HAP-1 (cell line): ENCODE measurements around the gene SFTPA2.
"Not testable (repeated sequence)": the region's sequence is repeated elsewhere in the genome, so short reads cannot be mapped to it uniquely, and the experiment has no call there.

ENCODE experiments used
- DNase-seq, 2 experiments: peaks; one replicate each; pipeline ENCODE4 v3.0.0-alpha.2; 2016 to 2020; ENCODE audit warnings: low spot score in 2 of 2
- H3K27me3 ChIP-seq: fragments of 250-450 bp; sonication (Bioruptor Pico); 2 replicates; pipeline ENCODE4 v1.5.1; 2020; ENCODE audit warnings: low read depth, mild to moderate bottlenecking, moderate library complexity
- H3K36me3 ChIP-seq: fragments of 250-450 bp; sonication (Bioruptor Pico); replicated peaks from 2 replicates; pipeline ENCODE4 v1.5.1; 2020; ENCODE audit warnings: mild to moderate bottlenecking
- H3K4me1 ChIP-seq: fragments of 250-450 bp; sonication (Bioruptor Pico); 2 replicates; pipeline ENCODE4 v1.5.1; 2020; ENCODE audit warnings: mild to moderate bottlenecking
- H3K4me3 ChIP-seq: fragments of 250-450 bp; sonication (Bioruptor Pico); 2 replicates; pipeline ENCODE4 v1.5.1; 2020; ENCODE audit warnings: mild to moderate bottlenecking, moderate library complexity
- H3K9me3 ChIP-seq: fragments of 250-450 bp; sonication (Bioruptor Pico); 2 replicates; pipeline ENCODE4 v1.5.1; 2020; ENCODE audit warnings: mild to moderate bottlenecking, moderate library complexity
- in situ Hi-C: fragments of 300-500 bp; cut with MboI; formaldehyde crosslinking; loops from 3 replicates; pipeline ENCODE4 v1.14.3; 2020; ENCODE audit warnings: low sequenced_read_pairs, inconsistent platforms, mixed read lengths

The SFTPA2 gene

GRCh38 chr10:79516532-79517205 lies 43.5 kb downstream of the SFTPA2 start:
- H3K9me3 ChIP-seq, H3K27me3 ChIP-seq, H3K4me1 ChIP-seq, H3K36me3 ChIP-seq, in situ Hi-C loops, H3K4me3 ChIP-seq, DNase-seq: not testable (repeated sequence)

- H3K4me3 ChIP-seq, H3K27me3 ChIP-seq, H3K4me1 ChIP-seq, DNase-seq, H3K36me3 ChIP-seq, in situ Hi-C loops, H3K9me3 ChIP-seq: not testable (repeated sequence)
These were observed 48.2 kb downstream of the SFTPA2 start, which contains the start of gene EIF5AL1 for GRCh38 chr10:79511891-79512583. TSS of gene EIF5AL1 (plus strand) at chr10:79512533. CDS start at chr10:79512650, 117 bp downstream.

- H3K4me1 ChIP-seq, H3K27me3 ChIP-seq, H3K36me3 ChIP-seq, in situ Hi-C loops, H3K4me3 ChIP-seq, H3K9me3 ChIP-seq, DNase-seq: not testable (repeated sequence)
These were observed 50.2 kb downstream of the SFTPA2 start for GRCh38 chr10:79509934-79510508.

GRCh38 chr10:79509306-79509933 lies 50.8 kb downstream of the SFTPA2 start:
- H3K27me3 ChIP-seq, H3K36me3 ChIP-seq, H3K4me1 ChIP-seq, H3K9me3 ChIP-seq, DNase-seq, H3K4me3 ChIP-seq, in situ Hi-C loops: not testable (repeated sequence)

GRCh38 chr10:79508245-79508644 lies 52.0 kb downstream of the SFTPA2 start:
- H3K4me3 ChIP-seq, H3K27me3 ChIP-seq, H3K4me1 ChIP-seq, DNase-seq, H3K9me3 ChIP-seq, in situ Hi-C loops, H3K36me3 ChIP-seq: not testable (repeated sequence)

GRCh38 chr10:79507440-79508167 lies 52.6 kb downstream of the SFTPA2 start:
- no peaks in the 10 kb centered on the region for H3K36me3 ChIP-seq
- no peaks in the 10 kb centered on the region for H3K4me1 ChIP-seq
- 0 out of 2 replicates have a peak, but pooled peaks cover 2% of the 10 kb centered on the region for H3K27me3 ChIP-seq
- in situ Hi-C loops: no loop called here
- no peak for DNase-seq
- H3K9me3 ChIP-seq: no peaks in the 10 kb centered on the region
- no peak overlapping the region for H3K4me3 ChIP-seq
